ENCODE measurements around the gene MITF.
"Not testable (repeated sequence)": the region's sequence is repeated elsewhere in the genome, so short reads cannot be mapped to it uniquely, and the experiment has no call there.

MITF gene

DNA sequence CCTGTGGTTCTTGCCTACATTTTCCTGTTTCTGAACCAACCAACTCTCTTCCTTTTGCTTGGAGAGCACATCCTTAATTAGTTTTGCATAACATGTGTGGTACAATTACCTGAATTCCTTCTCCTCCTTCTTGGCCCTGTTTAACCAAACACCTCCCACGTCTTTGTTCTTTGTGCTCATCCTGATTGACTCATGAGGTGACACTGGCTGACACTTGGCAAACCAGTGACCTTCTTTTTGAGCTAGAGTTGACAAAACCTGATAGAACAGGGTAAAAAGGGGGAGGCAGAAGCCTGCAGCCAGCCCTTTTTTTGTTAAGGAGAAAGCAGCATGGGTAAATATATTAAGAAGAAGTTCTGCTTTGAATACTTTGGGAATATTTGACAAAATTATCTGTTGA, 161.1 kb downstream of the MITF start:
- Histone ChIP-seq H3K4me3 (ENCODE audit: low read depth, low read length) (no peak overlapping the region), H3K9me3 (ENCODE audit: control insufficient read depth, low read length) (no peaks in the 10 kb centered on the region), H3K4me2 (ENCODE audit: low read length) (no peak overlapping the region), H3K27me3 (ENCODE audit: control insufficient read depth, insufficient read depth, low read length) (no peaks in the 10 kb centered on the region), H3K36me3 (ENCODE audit: control insufficient read depth, insufficient read depth, low read length) (no peaks in the 10 kb centered on the region), H3K9ac (no peak overlapping the region), H3K27ac (no peak overlapping the region), H2AFZ (no peak overlapping the region), H3K4me1 (no peaks in the 10 kb centered on the region), H3K79me2 (no peaks in the 10 kb centered on the region)
- TF ChIP-seq, protein P1, sequence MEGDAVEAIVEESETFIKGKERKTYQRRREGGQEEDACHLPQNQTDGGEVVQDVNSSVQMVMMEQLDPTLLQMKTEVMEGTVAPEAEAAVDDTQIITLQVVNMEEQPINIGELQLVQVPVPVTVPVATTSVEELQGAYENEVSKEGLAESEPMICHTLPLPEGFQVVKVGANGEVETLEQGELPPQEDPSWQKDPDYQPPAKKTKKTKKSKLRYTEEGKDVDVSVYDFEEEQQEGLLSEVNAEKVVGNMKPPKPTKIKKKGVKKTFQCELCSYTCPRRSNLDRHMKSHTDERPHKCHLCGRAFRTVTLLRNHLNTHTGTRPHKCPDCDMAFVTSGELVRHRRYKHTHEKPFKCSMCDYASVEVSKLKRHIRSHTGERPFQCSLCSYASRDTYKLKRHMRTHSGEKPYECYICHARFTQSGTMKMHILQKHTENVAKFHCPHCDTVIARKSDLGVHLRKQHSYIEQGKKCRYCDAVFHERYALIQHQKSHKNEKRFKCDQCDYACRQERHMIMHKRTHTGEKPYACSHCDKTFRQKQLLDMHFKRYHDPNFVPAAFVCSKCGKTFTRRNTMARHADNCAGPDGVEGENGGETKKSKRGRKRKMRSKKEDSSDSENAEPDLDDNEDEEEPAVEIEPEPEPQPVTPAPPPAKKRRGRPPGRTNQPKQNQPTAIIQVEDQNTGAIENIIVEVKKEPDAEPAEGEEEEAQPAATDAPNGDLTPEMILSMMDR (IDR thresholded peaks at IDR 0.05): no peak

DNA sequence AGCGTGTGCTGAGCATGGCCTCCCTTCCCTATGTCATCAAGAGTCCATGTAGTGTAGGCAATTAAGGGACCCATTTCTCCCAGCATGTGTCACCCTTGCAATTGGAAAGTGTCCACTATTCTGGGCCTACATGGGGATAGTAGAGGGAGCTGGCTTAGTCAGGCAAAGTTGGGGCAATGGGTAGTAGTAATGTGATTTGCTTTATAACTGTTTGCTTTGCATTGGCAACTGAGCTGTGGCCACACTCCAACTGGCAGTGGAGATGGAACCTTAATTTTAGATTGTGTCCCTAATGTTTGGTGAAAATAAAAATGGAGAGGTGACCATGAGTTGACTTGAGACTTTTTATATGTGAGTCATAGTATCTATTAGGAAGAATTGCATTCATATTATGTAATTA, 162.5 kb downstream of the MITF start:
- H3K79me2 ChIP-seq: no peaks in the 10 kb centered on the region
- H3K4me1 ChIP-seq: no peaks in the 10 kb centered on the region
- H3K4me3 ChIP-seq (ENCODE audit: low read depth, low read length): no peak overlapping the region
- H3K27ac ChIP-seq: no peak overlapping the region
- TF ChIP-seq, protein P1 (IDR thresholded peaks at IDR 0.05): no peak
- no peak overlapping the region for H3K9ac ChIP-seq
- H3K4me2 ChIP-seq (ENCODE audit: low read length): no peak overlapping the region
- H3K27me3 ChIP-seq (ENCODE audit: control insufficient read depth, insufficient read depth, low read length): no peaks in the 10 kb centered on the region
- H2AFZ ChIP-seq: no peak overlapping the region
- no peaks in the 10 kb centered on the region for H3K9me3 ChIP-seq (ENCODE audit: control insufficient read depth, low read length)
- no peaks in the 10 kb centered on the region for H3K36me3 ChIP-seq (ENCODE audit: control insufficient read depth, insufficient read depth, low read length)

DNA sequence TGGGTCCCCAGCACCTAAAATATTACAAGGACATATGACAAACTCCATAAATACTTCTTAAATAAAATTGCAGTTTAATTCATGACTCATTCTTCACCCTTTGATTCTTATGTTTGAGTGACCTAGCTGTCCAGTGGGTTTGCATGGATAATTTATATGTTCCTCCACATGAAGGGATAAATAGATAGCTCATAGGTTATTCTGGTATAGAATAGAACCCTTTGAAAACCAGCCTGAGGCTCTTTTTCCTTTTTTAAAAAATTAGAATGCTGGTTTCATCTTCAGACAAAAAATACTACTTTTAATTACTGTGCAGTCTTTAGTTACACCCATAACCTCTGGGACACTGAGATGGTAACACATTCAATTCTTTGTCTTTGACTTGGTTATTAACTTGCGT, 163.1 kb downstream of the MITF start:
- Histone ChIP-seq H3K36me3 (ENCODE audit: control insufficient read depth, insufficient read depth, low read length) (no peaks in the 10 kb centered on the region), H3K9me3 (ENCODE audit: control insufficient read depth, low read length) (no peaks in the 10 kb centered on the region), H3K27me3 (ENCODE audit: control insufficient read depth, insufficient read depth, low read length) (no peaks in the 10 kb centered on the region), H3K9ac (no peak overlapping the region), H3K4me3 (ENCODE audit: low read depth, low read length) (no peak overlapping the region), H2AFZ (no peak overlapping the region), H3K27ac (no peak overlapping the region), H3K4me2 (ENCODE audit: low read length) (no peak overlapping the region), H3K79me2 (no peaks in the 10 kb centered on the region), H3K4me1 (no peaks in the 10 kb centered on the region)
- TF ChIP-seq, protein P1 (IDR thresholded peaks at IDR 0.05): no peak

DNA sequence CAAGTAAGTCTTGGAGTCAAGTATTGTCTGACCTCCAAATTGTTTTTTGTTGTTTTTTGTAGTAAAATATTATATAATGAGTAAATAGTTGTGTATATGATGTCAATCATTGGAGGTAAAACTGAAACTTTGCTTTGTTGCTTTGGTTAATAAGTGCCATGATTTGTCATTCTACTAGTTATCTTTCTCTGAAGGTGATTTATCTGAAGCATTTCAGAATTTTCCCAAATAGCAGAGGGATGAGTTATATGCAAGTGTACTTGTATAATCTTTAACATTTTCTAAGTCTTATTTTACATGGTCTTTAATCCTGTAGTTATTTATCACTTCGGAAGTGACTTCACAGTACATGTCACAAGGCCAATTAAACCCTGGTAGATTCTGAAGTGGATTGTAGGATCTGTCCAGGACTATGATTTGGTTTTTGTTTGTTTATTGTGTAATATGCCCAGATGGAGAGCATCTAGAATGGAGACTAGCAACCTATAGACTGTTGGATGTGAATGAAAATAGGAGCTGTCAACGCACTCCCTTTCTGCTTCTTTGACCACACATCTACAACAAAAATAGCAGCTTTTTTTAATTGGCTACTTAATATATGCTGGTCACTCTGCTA, 167.2 kb downstream of the MITF start:
- Histone ChIP-seq H3K4me2 (ENCODE audit: low read length) (no peak overlapping the region), H3K79me2 (no peaks in the 10 kb centered on the region), H3K9me3 (ENCODE audit: control insufficient read depth, low read length) (no peaks in the 10 kb centered on the region), H3K36me3 (ENCODE audit: control insufficient read depth, insufficient read depth, low read length) (no peaks in the 10 kb centered on the region), H3K4me3 (ENCODE audit: low read depth, low read length) (no peak overlapping the region), H3K4me1 (no peaks in the 10 kb centered on the region), H2AFZ (no peak overlapping the region), H3K9ac (no peak overlapping the region), H3K27ac (no peak overlapping the region), H3K27me3 (ENCODE audit: control insufficient read depth, insufficient read depth, low read length) (no peaks in the 10 kb centered on the region)
- TF ChIP-seq, protein P1 (IDR thresholded peaks at IDR 0.05): no peak

DNA sequence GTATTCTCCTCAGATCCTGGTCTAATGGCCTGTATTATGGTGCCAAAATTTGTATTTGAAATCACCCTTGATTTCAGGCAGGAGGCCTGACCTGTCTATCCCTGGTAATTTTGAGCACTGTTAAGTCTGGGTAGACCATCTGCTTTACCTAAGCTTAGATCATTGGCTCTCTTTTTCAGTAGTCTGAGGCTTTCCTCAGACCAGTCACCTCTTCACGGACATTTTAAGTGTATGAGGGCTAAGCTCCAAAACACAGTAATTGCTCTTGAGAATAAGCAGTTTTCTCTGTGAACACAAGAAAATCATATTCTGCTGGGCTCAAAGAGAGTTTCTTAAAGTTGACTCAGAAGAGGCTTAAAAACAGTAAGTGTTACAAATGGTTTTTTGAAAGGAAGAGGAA, 168.3 kb downstream of the MITF start:
- Histone ChIP-seq H3K27ac (no peak overlapping the region), H3K4me2 (ENCODE audit: low read length) (no peak overlapping the region), H3K4me3 (ENCODE audit: low read depth, low read length) (no peak overlapping the region), H3K4me1 (no peaks in the 10 kb centered on the region), H2AFZ (no peak overlapping the region), H3K9ac (no peak overlapping the region), H3K36me3 (ENCODE audit: control insufficient read depth, insufficient read depth, low read length) (no peaks in the 10 kb centered on the region), H3K79me2 (no peaks in the 10 kb centered on the region), H3K9me3 (ENCODE audit: control insufficient read depth, low read length) (no peaks in the 10 kb centered on the region), H3K27me3 (ENCODE audit: control insufficient read depth, insufficient read depth, low read length) (no peaks in the 10 kb centered on the region)
- TF ChIP-seq, protein P1 (IDR thresholded peaks at IDR 0.05): no peak

DNA sequence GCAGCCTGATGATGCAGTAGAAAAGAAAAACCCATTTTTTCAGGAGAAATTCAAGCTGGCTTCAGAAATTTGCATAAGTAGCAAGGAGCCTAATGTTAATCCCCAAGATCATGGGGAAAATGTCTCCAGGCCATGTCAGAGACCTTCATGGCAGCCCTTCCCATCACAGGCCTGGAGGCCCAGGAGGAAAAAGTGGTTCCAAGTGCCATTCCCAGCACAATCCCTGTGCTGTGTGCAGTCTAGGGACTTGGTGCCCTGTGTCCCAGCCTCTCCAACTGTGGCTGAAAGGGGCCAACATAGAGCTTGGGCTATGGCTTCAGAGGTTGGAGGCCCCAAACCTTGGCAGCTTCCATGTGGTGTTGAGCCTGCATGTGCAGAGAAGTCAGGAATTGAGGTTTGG, 170.6 kb downstream of the MITF start:
- H3K4me1 ChIP-seq; H3K36me3 ChIP-seq (ENCODE audit: control insufficient read depth, insufficient read depth, low read length); H3K9me3 ChIP-seq (ENCODE audit: control insufficient read depth, low read length); H3K27ac ChIP-seq; H3K9ac ChIP-seq; H2AFZ ChIP-seq; H3K4me2 ChIP-seq (ENCODE audit: low read length); H3K79me2 ChIP-seq; H3K27me3 ChIP-seq (ENCODE audit: control insufficient read depth, insufficient read depth, low read length); H3K4me3 ChIP-seq (ENCODE audit: low read depth, low read length): not testable (repeated sequence)

Measured in parathyroid adenoma (tissue), 2 donors.